B cell (primary cell): ENCODE results near the gene AGT. TPM values are rescaled to one million over a fixed set of nuclear protein-coding genes. Genes with fewer than 3 reads are reported as not detected.

Source experiments
- ATAC-seq: fragments of 200-7000 bp; cut with Tn5 transposase; one replicate; pipeline ENCODE4 v1.10.0; 2021; ENCODE audit warnings: low read depth, mild to moderate bottlenecking, moderate number of reproducible peaks, moderate library complexity
- CTCF ChIA-PET: fragments of 350-600 bp; sonication (Branson Sonifier 250); formaldehyde crosslinking; loops from one replicate; lab custom pipeline; 2021; ENCODE audit warnings: antibody characterized with exemption, inconsistent platforms; lab: Charles Lee
- POLR2A ChIA-PET: fragments of 350-600 bp; sonication (Branson Sonifier 250); formaldehyde crosslinking; loops from one replicate; lab custom pipeline; 2021; ENCODE audit warnings: antibody characterized with exemption; lab: Charles Lee
- DNase-seq: peaks from one replicate; pipeline ENCODE4 v3.0.0; 2013
- H2AFZ ChIP-seq: 2 replicates; pipeline ENCODE4 v1.6.1; 2012; ENCODE audit warnings: mild to moderate bottlenecking, low read depth, low read length; ENCODE audit not compliant: insufficient read depth, poor library complexity, severe bottlenecking
- H3K27ac ChIP-seq, 2 donors: 1 replicate in 1 of 2; 2 replicates in 1 of 2; pipeline ENCODE4 v1.5.1; 2012 to 2013; ENCODE audit warnings: low read length in 2 of 2, mild to moderate bottlenecking in 2 of 2, moderate library complexity in 1 of 2
- H3K27me3 ChIP-seq, 4 experiments: fragments of 200-600 bp in 1 of 4; sonication (generic) in 1 of 4; replicated peaks in 1 of 4; 1 replicate in 2 of 4; 2 replicates in 2 of 4; pipeline versions ENCODE4 v1.6.1 to v1.7.0; 2013 to 2016; ENCODE audit warnings: low read length in 3 of 4, mild to moderate bottlenecking in 2 of 4, mixed read lengths in 1 of 4, moderate library complexity in 1 of 4; ENCODE audit not compliant: insufficient read depth in 4 of 4, control insufficient read depth in 3 of 4; ENCODE audit errors: control extremely low read depth in 1 of 4
- H3K36me3 ChIP-seq, 2 experiments: replicated peaks in 1 of 2; 1 replicate in 1 of 2; 2 replicates in 1 of 2; pipeline versions ENCODE4 v1.6.1 to v1.7.1; 2013; ENCODE audit warnings: low read length in 1 of 2; ENCODE audit not compliant: insufficient read depth in 2 of 2, control insufficient read depth in 1 of 2; ENCODE audit errors: control extremely low read depth in 1 of 2, extremely low read depth in 1 of 2
- H3K4me1 ChIP-seq, 2 donors: fragments of 200-600 bp in 1 of 2; sonication (generic) in 1 of 2; 1 replicate in 1 of 2; 2 replicates in 1 of 2; pipeline versions ENCODE4 v1.5.1 to v1.6.1; 2013 to 2017; ENCODE audit warnings: low read length in 2 of 2; ENCODE audit not compliant: control insufficient read depth in 2 of 2, insufficient read depth in 2 of 2
- H3K4me2 ChIP-seq: replicated peaks from 2 replicates; pipeline ENCODE3; 2012; ENCODE audit warnings: mild to moderate bottlenecking, low read depth, low read length; ENCODE audit not compliant: poor library complexity, severe bottlenecking
- H3K4me3 ChIP-seq, 5 experiments: fragments of 200-600 bp in 1 of 5; sonication (generic) in 1 of 5; 1 replicate in 3 of 5; 2 replicates in 2 of 5; pipeline versions ENCODE4 v1.5.1 to v1.7.0; 2011 to 2016; ENCODE audit warnings: low read length in 4 of 5, mild to moderate bottlenecking in 4 of 5, low read depth in 2 of 5, control low read depth in 1 of 5, moderate library complexity in 1 of 5; ENCODE audit not compliant: insufficient read depth in 1 of 5; ENCODE audit errors: control extremely low read depth in 1 of 5, extremely low read depth in 1 of 5
- H3K79me2 ChIP-seq: fragments of 200-600 bp; sonication (generic); one replicate; pipeline ENCODE4 v1.6.0; 2016; ENCODE audit warnings: low read length; ENCODE audit not compliant: control insufficient read depth, insufficient read depth
- H3K9ac ChIP-seq: fragments of 200-600 bp; sonication (generic); 2 replicates; pipeline ENCODE4 v1.6.1; 2017; ENCODE audit warnings: mild to moderate bottlenecking, low read length, moderate library complexity
- H3K9me3 ChIP-seq, 3 donors: one replicate each; pipeline versions ENCODE4 v1.6.1 to v1.7.1; 2013; ENCODE audit warnings: low read length in 2 of 3; ENCODE audit not compliant: control insufficient read depth in 2 of 3, insufficient read depth in 1 of 3; ENCODE audit errors: control extremely low read depth in 1 of 3
- H4K20me1 ChIP-seq: 2 replicates; pipeline ENCODE4 v1.6.0; 2012; ENCODE audit warnings: mild to moderate bottlenecking, low read length; ENCODE audit not compliant: insufficient read depth, control insufficient read depth, poor library complexity, severe bottlenecking
- H3K27ac Mint-ChIP-seq: one replicate; pipeline ENCODE4 v1.8.0; 2021; ENCODE audit warnings: mixed read lengths
- H3K27me3 Mint-ChIP-seq: one replicate; pipeline ENCODE4 v1.8.0; 2021; ENCODE audit warnings: mixed read lengths
- H3K4me1 Mint-ChIP-seq: one replicate; pipeline ENCODE4 v1.8.0; 2021; ENCODE audit warnings: mixed read lengths
- H3K4me3 Mint-ChIP-seq: one replicate; pipeline ENCODE4 v1.8.0; 2021; ENCODE audit warnings: mixed read lengths
- H3K9me3 Mint-ChIP-seq: one replicate; pipeline ENCODE4 v1.8.0; 2022; ENCODE audit warnings: mixed read lengths; ENCODE audit not compliant: insufficient read depth
- EZH2 ChIP-seq: IDR thresholded peaks from 2 replicates; pipeline ENCODE4 v1.6.1; 2012; ENCODE audit warnings: borderline replicate concordance, low read depth, mild to moderate bottlenecking, moderate library complexity, low read length; ENCODE audit not compliant: insufficient read depth, poor library complexity, severe bottlenecking
- WGBS: methylation state at CpG from one replicate; pipeline ENCODE4 v1.1.5; 2013; ENCODE audit warnings: missing lambda C conversion rate; ENCODE audit not compliant: insufficient coverage; 5-methylcytosine and 5-hydroxymethylcytosine counted together
- intact Hi-C: fragments of 100-400 bp; cut with micrococcal nuclease; formaldehyde crosslinking; loops from one replicate; pipeline ENCODE4 v1.10.0; 2022
- polyA plus RNA-seq: library from polyadenylated mRNA; depleted of rRNA; stranded (reverse); fragments of >200 nt; gene quantifications from 2 replicates; pipeline ENCODE4 v1.2.3, GENCODE V29; 2012
- total RNA-seq, 2 donors: library from RNA; stranded (reverse); fragments of 120-200 nt in 1 of 2; gene quantifications; 1 replicate in 1 of 2; 2 replicates in 1 of 2; pipeline versions ENCODE4 v1.2.3 to v1.2.4, GENCODE V29; 2013 to 2022
- TF ChIP-seq, protein P1 (sequence below): fragments of 200-600 bp; IDR thresholded peaks from one replicate; pipeline ENCODE4 v1.8.0; 2022; ENCODE audit warnings: antibody characterized with exemption, mild to moderate bottlenecking

AGT gene
- total and polyA plus RNA-seq, 2 donors (not counting 1 experiment from before 2014, with no cell fraction given), result not detected

DNA sequence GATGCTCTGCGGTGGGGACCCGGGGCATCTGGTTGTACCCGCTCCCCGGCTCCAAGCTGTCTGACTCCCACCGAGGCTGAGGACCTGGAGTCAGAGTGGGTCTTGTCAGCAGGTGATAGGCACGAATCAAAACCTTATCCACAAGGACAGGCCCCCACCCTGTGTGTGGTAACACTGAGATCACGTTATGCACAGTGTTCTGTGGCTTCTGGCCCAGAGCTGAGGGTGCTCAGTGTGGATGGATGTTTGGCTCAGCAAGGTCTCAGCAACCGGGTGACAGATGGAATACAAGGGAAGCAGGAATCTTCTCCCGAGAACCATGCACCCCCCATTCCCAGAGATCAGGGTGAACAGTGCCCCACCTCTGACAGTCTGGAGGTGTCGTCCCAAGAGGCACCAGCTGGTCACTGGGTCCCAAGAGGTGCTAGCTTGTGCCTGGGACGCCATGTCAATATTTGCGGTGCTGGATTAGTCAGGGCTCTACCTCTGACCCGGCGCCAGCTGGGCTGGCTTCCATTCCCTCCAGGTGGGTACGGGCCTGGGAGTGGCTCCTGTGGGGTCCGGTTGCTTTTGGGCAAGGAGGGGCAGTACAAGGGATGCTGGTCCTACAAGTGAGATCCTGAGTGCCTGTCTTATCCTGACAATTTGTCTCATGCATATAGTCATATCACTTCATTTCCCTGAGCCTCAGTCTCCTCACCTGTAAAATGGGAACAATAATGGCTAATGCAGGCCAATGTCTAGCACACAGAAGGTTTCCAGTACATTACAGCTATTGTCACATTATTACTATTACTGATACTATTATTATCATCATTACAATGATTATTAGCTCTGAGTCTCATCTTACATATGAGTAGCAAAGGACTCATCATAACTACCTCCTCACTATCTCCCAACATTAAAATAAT is 34.2 kb upstream of the AGT start:
- ATAC-seq (no peak), DNase-seq (no peak)
- intact Hi-C loops, result no loop called here
- peaks cover 16% of the 10 kb centered on the region for H3K4me1 Mint-ChIP-seq
- no peaks in the 10 kb centered on the region for H3K9me3 Mint-ChIP-seq
- ChIA-PET CTCF (no interaction called here), POLR2A (no interaction called here)
- H3K27me3 ChIP-seq, result peaks cover 0 to 8% (median 0%) of the 10 kb centered on the region in 4 experiments
- WGBS, result 88% methylated on average over 14 of the region's 16 CpGs
- no peak overlapping the region for H3K4me2 ChIP-seq
- H2AFZ ChIP-seq, result no peak overlapping the region
- H3K9me3 ChIP-seq, result no peaks in the 10 kb centered on the region
- H4K20me1 ChIP-seq, result no peaks in the 10 kb centered on the region
- H3K4me3 ChIP-seq, result no peak overlapping the region
- H3K27me3 Mint-ChIP-seq, result no peaks in the 10 kb centered on the region
- no peaks in the 10 kb centered on the region for H3K36me3 ChIP-seq
- no peak overlapping the region for H3K27ac Mint-ChIP-seq
- H3K9ac ChIP-seq, result no peak overlapping the region
- TF ChIP-seq, protein P1, sequence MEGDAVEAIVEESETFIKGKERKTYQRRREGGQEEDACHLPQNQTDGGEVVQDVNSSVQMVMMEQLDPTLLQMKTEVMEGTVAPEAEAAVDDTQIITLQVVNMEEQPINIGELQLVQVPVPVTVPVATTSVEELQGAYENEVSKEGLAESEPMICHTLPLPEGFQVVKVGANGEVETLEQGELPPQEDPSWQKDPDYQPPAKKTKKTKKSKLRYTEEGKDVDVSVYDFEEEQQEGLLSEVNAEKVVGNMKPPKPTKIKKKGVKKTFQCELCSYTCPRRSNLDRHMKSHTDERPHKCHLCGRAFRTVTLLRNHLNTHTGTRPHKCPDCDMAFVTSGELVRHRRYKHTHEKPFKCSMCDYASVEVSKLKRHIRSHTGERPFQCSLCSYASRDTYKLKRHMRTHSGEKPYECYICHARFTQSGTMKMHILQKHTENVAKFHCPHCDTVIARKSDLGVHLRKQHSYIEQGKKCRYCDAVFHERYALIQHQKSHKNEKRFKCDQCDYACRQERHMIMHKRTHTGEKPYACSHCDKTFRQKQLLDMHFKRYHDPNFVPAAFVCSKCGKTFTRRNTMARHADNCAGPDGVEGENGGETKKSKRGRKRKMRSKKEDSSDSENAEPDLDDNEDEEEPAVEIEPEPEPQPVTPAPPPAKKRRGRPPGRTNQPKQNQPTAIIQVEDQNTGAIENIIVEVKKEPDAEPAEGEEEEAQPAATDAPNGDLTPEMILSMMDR, result no peak
- TF ChIP-seq EZH2, result no peak
- H3K4me3 Mint-ChIP-seq, result no peak overlapping the region
- H3K4me1 ChIP-seq, result peaks cover 9 to 19% of the 10 kb centered on the region in 2 donors
- no peaks in the 10 kb centered on the region for H3K79me2 ChIP-seq
- no peak overlapping the region for H3K27ac ChIP-seq

DNA sequence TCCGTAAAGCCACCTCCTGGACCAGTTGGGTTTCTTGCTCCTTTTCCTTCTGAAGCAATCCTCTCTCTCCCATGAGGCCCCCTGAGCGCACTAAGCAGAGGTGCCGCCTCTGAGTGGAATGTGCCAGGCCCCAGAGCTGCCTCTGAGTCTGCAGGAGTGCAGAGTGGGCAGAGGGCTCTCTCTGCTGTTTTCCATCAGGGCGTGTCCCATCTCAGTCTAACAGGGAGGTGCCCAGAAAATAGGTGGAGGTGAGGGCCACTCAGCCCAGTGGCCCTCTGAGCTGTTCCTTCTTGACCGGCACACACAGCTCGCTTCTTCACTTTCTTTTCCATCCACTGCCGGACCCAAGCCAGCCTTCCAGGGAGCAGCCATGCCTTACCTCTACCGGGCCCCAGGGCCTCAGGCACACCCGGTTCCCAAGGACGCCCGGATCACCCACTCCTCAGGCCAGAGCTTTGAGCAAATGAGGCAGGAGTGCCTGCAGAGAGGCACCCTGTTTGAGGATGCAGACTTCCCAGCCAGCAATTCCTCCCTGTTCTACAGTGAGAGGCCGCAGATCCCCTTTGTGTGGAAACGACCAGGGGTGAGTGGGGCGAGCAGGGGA is 33.3 kb upstream of the AGT start, which contains the start of gene CAPN9:
TSS of gene CAPN9 (plus strand) at position 262 of the 604 bp plus-strand sequence. CDS start at position 371, 109 bp downstream.
- no peak within 1 kb of the TSS for H2AFZ ChIP-seq
- 79% methylated on average over 13 of the region's 14 CpGs for WGBS

More for the DNA sequence above, 33.3 kb upstream of the AGT start, which contains the start of gene CAPN9:
- Mint-ChIP-seq H3K4me1 (peaks cover 16% of the 10 kb centered on the region), H3K27me3 (no peaks in the 10 kb centered on the region), H3K4me3 (no peak within 1 kb of the TSS), H3K9me3 (no peaks in the 10 kb centered on the region), H3K27ac (no peak within 1 kb of the TSS)
- H3K9me3 ChIP-seq, result no peaks in the 10 kb centered on the region
- H3K79me2 ChIP-seq, result no peaks in the 10 kb centered on the region
- no peak within 1 kb of the TSS for H3K27ac ChIP-seq
- H3K4me3 ChIP-seq, result no peak within 1 kb of the TSS
- intact Hi-C loops, result no loop called here
- POLR2A ChIA-PET, result interaction anchor here (0.6 kb wide), 1 partner anchor 8 kb away, joined by 5 read pairs; no protein-coding TSS in a partner anchor
- DNase-seq (no peak), ATAC-seq (no peak)
- peaks cover 0 to 8% (median 0%) of the 10 kb centered on the region in 4 experiments for H3K27me3 ChIP-seq
- no peaks in the 10 kb centered on the region for H4K20me1 ChIP-seq
- TF ChIP-seq EZH2, result no peak
- TF ChIP-seq, protein P1, result no peak
- H3K36me3 ChIP-seq, result no peaks in the 10 kb centered on the region
- H3K4me1 ChIP-seq, result peaks cover 9 to 19% of the 10 kb centered on the region in 2 donors
- CTCF ChIA-PET, result no interaction called here
- no peak within 1 kb of the TSS for H3K4me2 ChIP-seq
- no peak within 1 kb of the TSS for H3K9ac ChIP-seq
